ENCODE data around the gene C1orf21.

Gene C1orf21

DNA sequence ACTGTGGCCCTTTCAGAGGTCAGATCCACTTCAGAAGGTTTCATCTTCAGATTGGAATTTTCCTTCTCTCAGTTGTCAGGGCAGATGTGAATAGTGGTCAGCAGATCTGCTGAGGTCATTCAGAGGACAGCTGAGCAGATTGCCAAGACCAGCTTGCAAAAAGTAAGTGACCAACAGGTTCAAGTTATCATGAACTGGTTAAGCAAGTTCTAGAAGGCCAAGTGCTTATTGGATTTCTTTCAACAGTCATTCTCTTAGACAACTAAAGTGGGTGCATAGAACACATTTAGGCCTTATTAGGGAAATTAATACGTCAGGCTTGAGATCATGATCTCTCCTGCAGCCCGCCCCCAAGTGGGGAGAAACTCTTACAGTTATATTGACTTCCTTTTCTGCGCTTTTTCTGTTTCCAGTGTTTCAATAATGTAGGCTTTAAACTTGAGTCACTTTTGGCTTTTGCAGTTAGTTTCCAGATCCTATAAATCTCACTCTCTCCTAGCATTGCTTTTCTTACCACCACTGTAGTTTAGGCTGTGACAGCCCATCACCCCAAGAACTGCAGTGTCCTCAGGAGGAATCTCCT lies 96.4 kb downstream of the C1orf21 start:
- in situ Hi-C loops (cut with MboI; ENCODE audit: low sequenced_read_pairs), result no loop called here

DNA sequence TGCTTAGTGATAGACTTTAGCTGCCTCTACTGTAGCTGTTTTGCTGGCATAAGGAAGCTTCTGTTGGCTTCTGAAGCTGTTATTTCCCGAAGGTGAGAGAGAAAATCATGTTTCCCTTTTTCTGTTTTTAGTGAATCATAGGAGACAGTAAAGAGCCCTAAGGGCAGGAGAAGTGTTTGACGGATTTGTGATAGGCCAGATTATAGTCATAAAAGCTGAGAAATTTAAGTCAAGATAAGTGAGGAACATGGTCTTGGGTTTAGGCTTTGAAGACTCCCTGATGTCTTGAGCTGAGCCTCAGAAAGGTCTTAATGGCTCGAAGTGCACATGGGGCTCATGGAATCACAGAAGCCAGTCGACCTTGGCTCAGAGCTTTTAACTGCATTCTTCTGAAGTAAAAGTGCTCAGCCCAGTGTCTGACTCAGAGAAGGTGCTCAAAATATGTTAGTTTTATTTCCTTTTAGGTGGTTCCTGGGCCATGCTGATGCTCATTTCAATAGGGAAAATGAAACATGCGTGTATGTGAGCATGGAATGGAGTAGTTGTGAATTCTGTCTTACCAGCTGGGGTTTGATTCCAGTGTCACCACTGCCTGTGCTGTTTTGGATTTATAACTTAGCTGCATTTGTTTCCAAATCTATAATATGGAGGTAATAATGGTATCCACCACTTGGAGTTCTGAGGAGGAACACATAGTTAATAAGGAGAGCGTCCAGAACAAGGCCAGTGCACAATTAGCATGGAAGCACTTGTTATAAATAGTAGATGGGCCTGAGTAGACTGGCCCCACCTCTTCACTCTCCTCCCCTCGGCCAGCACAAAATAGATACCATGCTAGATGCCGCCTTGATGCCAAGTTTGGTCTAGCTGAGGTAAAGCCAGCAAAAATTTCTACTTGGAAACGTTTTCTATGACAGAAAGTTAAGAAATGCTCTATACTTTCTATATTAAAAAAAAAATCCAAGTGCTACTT lies 99.2 kb downstream of the C1orf21 start:
- in situ Hi-C loops (cut with MboI; ENCODE audit: low sequenced_read_pairs), result no loop called here

- in situ Hi-C loops (cut with MboI; ENCODE audit: low sequenced_read_pairs), result no loop called here
Observed at GRCh38 chr1:184486761-184487445, 100.1 kb downstream of the C1orf21 start.

GRCh38 chr1:184487531-184488193 lies 100.8 kb downstream of the C1orf21 start:
- in situ Hi-C loops (cut with MboI; ENCODE audit: low sequenced_read_pairs), result no loop called here

- in situ Hi-C loops (cut with MboI; ENCODE audit: low sequenced_read_pairs), result no loop called here
Observed at GRCh38 chr1:184489908-184490307, 103.1 kb downstream of the C1orf21 start.

GRCh38 chr1:184492536-184492935 lies 105.7 kb downstream of the C1orf21 start:
- in situ Hi-C loops (cut with MboI; ENCODE audit: low sequenced_read_pairs), result no loop called here

GRCh38 chr1:184493987-184494388 lies 107.2 kb downstream of the C1orf21 start:
- in situ Hi-C loops (cut with MboI; ENCODE audit: low sequenced_read_pairs), result no loop called here

DNA sequence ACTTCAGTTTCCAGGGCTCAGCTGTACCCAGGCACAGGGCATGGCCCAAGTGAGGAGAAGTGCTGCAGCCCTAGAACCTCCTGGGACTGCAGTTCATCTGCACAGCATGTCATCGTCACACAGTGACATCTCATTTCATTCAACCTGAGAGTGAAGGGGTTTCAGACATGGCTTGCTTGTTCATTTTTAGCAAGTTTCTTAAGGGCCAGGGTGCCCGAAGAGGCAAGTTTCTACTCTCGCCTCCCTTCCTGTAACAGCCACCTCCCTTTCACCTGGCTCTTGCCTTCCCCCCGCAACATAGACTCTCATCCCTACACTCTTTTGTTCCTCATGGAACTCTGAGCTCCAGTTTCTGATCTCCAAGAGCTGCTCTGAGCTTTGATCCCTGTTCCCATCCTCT lies 108.1 kb downstream of the C1orf21 start:
- in situ Hi-C loops (cut with MboI; ENCODE audit: low sequenced_read_pairs), result no loop called here

DNA sequence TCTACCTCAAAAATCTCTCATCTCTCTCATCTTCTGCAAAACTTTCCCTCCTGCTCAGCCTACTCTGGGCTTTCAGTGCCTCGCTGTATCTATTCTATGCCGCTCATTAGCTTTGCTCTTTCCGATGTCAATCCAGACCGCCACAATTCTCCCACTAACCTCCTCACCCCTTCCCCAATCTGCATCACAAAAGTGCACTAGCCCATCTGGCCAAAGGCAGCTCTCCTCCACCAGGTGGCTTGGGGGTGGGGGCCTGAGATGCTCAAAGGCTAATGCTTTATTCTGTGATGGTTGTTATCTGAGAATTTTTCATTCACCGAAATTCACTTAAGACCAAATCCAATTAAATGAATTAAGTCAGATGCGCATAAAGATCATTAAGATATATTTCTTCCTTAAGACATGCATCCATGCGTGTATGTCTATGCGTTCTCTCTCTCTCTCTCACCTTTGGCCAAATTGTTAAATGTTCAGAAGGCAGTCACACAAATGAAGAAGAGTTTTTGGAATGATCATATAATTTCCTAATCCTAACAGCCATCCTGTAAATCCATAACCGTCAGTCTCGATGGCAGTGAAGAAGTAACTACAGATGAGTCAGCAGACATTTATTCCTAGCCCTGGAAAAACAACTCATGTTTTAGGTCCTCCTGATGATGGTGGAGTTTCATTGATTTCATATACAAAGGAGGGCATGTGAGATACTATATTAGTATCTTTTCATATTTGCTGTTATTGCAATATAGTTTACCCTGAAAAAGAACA lies 111.3 kb downstream of the C1orf21 start:
- in situ Hi-C loops (cut with MboI; ENCODE audit: low sequenced_read_pairs), result no loop called here

- in situ Hi-C loops (cut with MboI; ENCODE audit: low sequenced_read_pairs), result no loop called here
Observed at GRCh38 chr1:184499616-184500015, 112.8 kb downstream of the C1orf21 start.

- in situ Hi-C loops (cut with MboI; ENCODE audit: low sequenced_read_pairs), result no loop called here
Observed at GRCh38 chr1:184502161-184502560, 115.3 kb downstream of the C1orf21 start.

DNA sequence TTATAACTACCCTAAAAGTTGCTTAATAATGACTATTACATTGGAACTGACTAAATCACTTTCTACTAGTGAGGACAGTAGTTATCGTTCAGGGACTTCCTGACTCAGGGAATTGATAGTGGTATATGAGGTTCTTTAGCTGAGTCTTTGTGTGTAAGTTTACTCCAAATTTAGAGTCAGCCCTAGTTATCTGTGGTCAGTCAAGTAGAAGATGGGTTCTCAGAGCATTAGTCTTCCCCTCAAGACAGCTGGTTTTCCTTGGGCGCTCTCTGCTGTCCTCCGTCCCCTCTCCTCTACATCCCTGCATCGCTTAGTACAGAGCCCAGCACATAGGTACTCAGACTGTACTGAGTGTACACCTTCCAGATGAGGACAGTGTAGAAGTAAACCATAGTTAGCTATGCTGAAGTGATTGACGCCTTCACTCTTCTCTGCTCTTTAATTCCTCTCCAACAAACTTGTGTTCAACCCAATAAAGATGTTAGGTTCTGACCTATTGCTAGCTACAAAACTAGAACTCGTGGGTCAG lies 116.5 kb downstream of the C1orf21 start:
- in situ Hi-C loops (cut with MboI; ENCODE audit: low sequenced_read_pairs), result no loop called here

- in situ Hi-C loops (cut with MboI; ENCODE audit: low sequenced_read_pairs), result no loop called here
Observed at GRCh38 chr1:184504040-184504954, 117.5 kb downstream of the C1orf21 start.

GRCh38 chr1:184504955-184505338 lies 118.1 kb downstream of the C1orf21 start:
- in situ Hi-C loops (cut with MboI; ENCODE audit: low sequenced_read_pairs), result no loop called here

GRCh38 chr1:184506481-184506880 lies 119.7 kb downstream of the C1orf21 start:
- in situ Hi-C loops (cut with MboI; ENCODE audit: low sequenced_read_pairs), result no loop called here

DNA sequence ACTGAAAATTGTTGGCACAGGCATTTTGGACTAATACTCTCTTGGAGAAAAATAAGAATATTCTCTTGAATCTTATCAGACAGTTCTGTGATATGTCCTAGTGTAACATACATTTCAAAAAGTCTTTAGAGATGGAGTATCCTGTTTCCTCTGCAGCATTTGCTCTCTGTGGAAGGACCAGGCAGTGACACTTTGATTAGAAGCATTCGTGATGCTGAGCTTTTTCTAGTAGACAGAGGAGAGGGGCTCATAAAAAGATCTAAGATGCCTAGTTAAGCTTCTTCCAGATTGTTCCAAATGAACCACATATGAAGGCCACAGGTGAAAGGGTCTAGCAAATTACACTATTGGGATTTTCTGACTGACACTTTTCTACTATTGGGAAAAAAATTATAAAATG lies 120.3 kb downstream of the C1orf21 start:
- in situ Hi-C loops (cut with MboI; ENCODE audit: low sequenced_read_pairs), result no loop called here

DNA sequence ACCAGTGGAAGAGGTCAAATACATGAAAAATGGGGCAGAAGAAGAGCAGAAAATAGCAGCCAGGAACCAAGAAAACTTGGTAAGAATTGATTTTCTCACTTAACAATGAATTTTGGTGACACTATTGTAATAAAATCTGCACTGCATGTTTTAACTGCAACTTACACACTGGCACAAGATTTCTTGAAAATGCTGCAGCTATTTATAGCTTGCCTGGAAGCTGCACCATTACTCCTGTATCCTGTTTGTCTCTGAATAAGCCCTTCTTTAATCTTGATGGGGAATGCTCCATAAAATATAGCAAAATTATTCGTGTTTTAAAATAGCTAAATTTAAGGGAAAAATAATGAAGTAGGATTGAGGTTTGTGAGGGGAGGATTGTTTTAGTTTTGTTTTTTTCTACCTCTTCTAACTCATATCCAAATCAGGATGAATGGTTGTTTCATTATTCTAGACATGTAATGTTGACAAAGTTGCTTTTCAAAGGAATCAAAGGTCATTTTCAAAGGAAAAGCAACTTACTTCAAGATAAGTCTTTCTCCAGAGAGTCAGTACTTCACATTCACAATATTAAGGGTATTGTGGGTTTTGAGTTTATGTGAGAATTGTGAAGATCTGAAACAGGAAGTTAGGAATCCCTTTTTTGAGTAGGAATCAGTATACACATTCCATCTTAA lies 120.9 kb downstream of the C1orf21 start:
- in situ Hi-C loops (cut with MboI; ENCODE audit: low sequenced_read_pairs), result no loop called here

- in situ Hi-C loops (cut with MboI; ENCODE audit: low sequenced_read_pairs), result no loop called here
Observed at GRCh38 chr1:184509105-184509504, 122.3 kb downstream of the C1orf21 start.

- in situ Hi-C loops (cut with MboI; ENCODE audit: low sequenced_read_pairs), result no loop called here
Observed at GRCh38 chr1:184510110-184510509, 123.3 kb downstream of the C1orf21 start.
